SK-N-SH treated with all-trans-retinoic acid at 6 μM for 48 hours (cell line): Measurements from ENCODE around the gene PNMA1.

Source experiments
- ATAC-seq: fragments of 200-7000 bp; cut with Tn5 transposase; 3 replicates; pipeline ENCODE4 v1.9.1; 2020; ENCODE audit warnings: mild to moderate bottlenecking, moderate library complexity
- ARNTL ChIP-seq: fragments of 450-650 bp; formaldehyde crosslinking; IDR thresholded peaks from 2 replicates; pipeline ENCODE4 v1.5.0; 2020; ENCODE audit warnings: low read depth, mild to moderate bottlenecking, moderate library complexity, borderline replicate concordance
- BACH2 ChIP-seq: fragments of 250-450 bp; sonication (Bioruptor Pico); IDR thresholded peaks from 2 replicates; pipeline ENCODE4 v1.9.0; 2021; ENCODE audit warnings: mild to moderate bottlenecking, borderline replicate concordance
- CSDC2 ChIP-seq: fragments of 250-450 bp; sonication (Bioruptor Pico); IDR thresholded peaks from 2 replicates; pipeline ENCODE4 v1.5.0; 2020; ENCODE audit warnings: mild to moderate bottlenecking, moderate library complexity
- CSRNP3 ChIP-seq: fragments of 250-450 bp; sonication (Bioruptor Pico); IDR thresholded peaks from 2 replicates; pipeline ENCODE4 v1.5.1; 2021; ENCODE audit warnings: mild to moderate bottlenecking, moderate library complexity
- ESRRG ChIP-seq: fragments of 250-450 bp; sonication (Bioruptor Pico); IDR thresholded peaks from 2 replicates; pipeline ENCODE4 v1.6.1; 2021; ENCODE audit warnings: mild to moderate bottlenecking
- GLIS3 ChIP-seq: fragments of 250-450 bp; sonication (Bioruptor Pico); IDR thresholded peaks from 2 replicates; pipeline ENCODE4 v1.5.0; 2020; ENCODE audit warnings: mild to moderate bottlenecking, moderate library complexity
- ISL1 ChIP-seq: fragments of 250-450 bp; sonication (Bioruptor Pico); IDR thresholded peaks from 2 replicates; pipeline ENCODE4 v2.1.2; 2022; ENCODE audit warnings: mild to moderate bottlenecking, moderate library complexity
- OSR1 ChIP-seq: fragments of 250-450 bp; sonication (Bioruptor Pico); IDR thresholded peaks from 2 replicates; pipeline ENCODE4 v1.8.0; 2022; ENCODE audit warnings: moderate library complexity, mild to moderate bottlenecking, inconsistent platforms
- PATZ1 ChIP-seq: fragments of 250-450 bp; sonication (Bioruptor Pico); IDR thresholded peaks from 2 replicates; pipeline ENCODE4 v1.8.0; 2020; ENCODE audit warnings: mild to moderate bottlenecking, moderate library complexity, borderline replicate concordance
- PPARA ChIP-seq: fragments of 250-450 bp; sonication (Bioruptor Pico); IDR thresholded peaks from 2 replicates; pipeline ENCODE4 v1.5.0; 2020; ENCODE audit warnings: mild to moderate bottlenecking, borderline replicate concordance
- RARB ChIP-seq: fragments of 250-450 bp; sonication (Bioruptor Pico); IDR thresholded peaks from 2 replicates; pipeline ENCODE4 v1.8.0; 2021; ENCODE audit warnings: mild to moderate bottlenecking, moderate library complexity
- SNAI2 ChIP-seq: fragments of 250-450 bp; sonication (Bioruptor Pico); IDR thresholded peaks from 2 replicates; pipeline ENCODE4 v1.5.0; 2020; ENCODE audit warnings: mild to moderate bottlenecking, moderate library complexity
- TCF4 ChIP-seq: fragments of 250-450 bp; sonication (Bioruptor Pico); IDR thresholded peaks from 2 replicates; pipeline ENCODE4 v1.8.0; 2021; ENCODE audit warnings: mild to moderate bottlenecking, moderate library complexity, borderline replicate concordance
- TOX ChIP-seq: fragments of 250-450 bp; sonication (Bioruptor Pico); IDR thresholded peaks from 2 replicates; pipeline ENCODE4 v1.8.0; 2021; ENCODE audit warnings: mild to moderate bottlenecking, moderate library complexity, borderline replicate concordance
- ZC3H10 ChIP-seq: fragments of 250-450 bp; sonication (Bioruptor Pico); IDR thresholded peaks from 2 replicates; pipeline ENCODE4 v1.5.1; 2021; ENCODE audit warnings: mild to moderate bottlenecking, moderate library complexity
- ZFP3 ChIP-seq: fragments of 250-450 bp; sonication (Bioruptor Pico); IDR thresholded peaks from 2 replicates; pipeline ENCODE4 v1.5.0; 2020; ENCODE audit warnings: mild to moderate bottlenecking, moderate library complexity
- ZFP30 ChIP-seq: fragments of 450-650 bp; formaldehyde crosslinking; IDR thresholded peaks from 2 replicates; pipeline ENCODE4 v1.5.0; 2022; ENCODE audit warnings: mild to moderate bottlenecking, moderate library complexity
- ZNF565 ChIP-seq: fragments of 450-650 bp; formaldehyde crosslinking; conservative IDR thresholded peaks from 2 replicates; pipeline ENCODE4 v1.5.0; 2020; ENCODE audit warnings: low read depth, mild to moderate bottlenecking, moderate library complexity
- ZNF70 ChIP-seq: fragments of 450-650 bp; formaldehyde crosslinking; IDR thresholded peaks from 2 replicates; pipeline ENCODE4 v1.5.0; 2020; ENCODE audit warnings: mild to moderate bottlenecking, moderate library complexity
- ZNF8 ChIP-seq: fragments of 450-650 bp; formaldehyde crosslinking; IDR thresholded peaks from 2 replicates; pipeline ENCODE4 v1.5.0; 2020; ENCODE audit warnings: mild to moderate bottlenecking, moderate library complexity
- TF ChIP-seq, protein P1 (sequence below): fragments of 250-450 bp; sonication (Bioruptor Pico); IDR thresholded peaks from 2 replicates; pipeline ENCODE4 v1.8.0; 2021; ENCODE audit warnings: low read depth, mild to moderate bottlenecking, moderate library complexity, borderline replicate concordance
- TF ChIP-seq, protein P2 (sequence below): fragments of 250-450 bp; sonication (Bioruptor Pico); IDR thresholded peaks from 2 replicates; pipeline ENCODE4 v1.5.1; 2020; ENCODE audit warnings: low read depth, mild to moderate bottlenecking, moderate library complexity

Gene PNMA1

GRCh38 chr14:73717711-73718417, 3.7 kb upstream of the PNMA1 start (continued):
- no peak for TF ChIP-seq BACH2 (CRISPR knock-in tag)
- TF ChIP-seq PPARA = no peak

DNA sequence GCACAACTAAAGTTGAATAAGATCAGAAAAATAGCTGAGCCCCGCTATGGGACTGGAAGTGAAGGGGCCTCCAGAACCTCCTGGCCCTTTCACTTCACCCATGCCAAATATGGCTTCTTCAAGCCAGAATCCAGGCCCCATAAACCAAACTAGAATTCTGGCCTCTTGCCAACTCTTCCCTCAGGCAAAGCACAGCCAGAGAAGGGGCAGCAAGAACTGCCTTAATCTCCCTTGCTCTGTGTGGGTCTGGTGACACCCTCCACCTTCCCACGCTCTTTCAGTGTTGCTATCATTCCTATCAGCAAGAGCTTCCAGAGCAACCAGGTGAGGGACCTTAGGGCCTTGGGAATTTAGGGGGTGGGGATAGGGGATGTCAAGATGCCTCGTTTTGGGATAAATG, 3.1 kb upstream of the PNMA1 start:
- ATAC-seq = no peak
- TF ChIP-seq ZNF565 (no peak), TCF4 (CRISPR knock-in tag) (no peak), ZNF8 (no peak), OSR1 (CRISPR knock-in tag) (no peak), ZNF70 (CRISPR knock-in tag) (no peak), ISL1 (CRISPR knock-in tag) (no peak), ZFP30 (CRISPR knock-in tag) (no peak), ARNTL (CRISPR knock-in tag) (no peak), RARB (no peak), PPARA (no peak), SNAI2 (CRISPR knock-in tag) (no peak), CSRNP3 (no peak), GLIS3 (CRISPR knock-in tag) (no peak), CSDC2 (CRISPR knock-in tag) (no peak)
- TF ChIP-seq, protein P1, sequence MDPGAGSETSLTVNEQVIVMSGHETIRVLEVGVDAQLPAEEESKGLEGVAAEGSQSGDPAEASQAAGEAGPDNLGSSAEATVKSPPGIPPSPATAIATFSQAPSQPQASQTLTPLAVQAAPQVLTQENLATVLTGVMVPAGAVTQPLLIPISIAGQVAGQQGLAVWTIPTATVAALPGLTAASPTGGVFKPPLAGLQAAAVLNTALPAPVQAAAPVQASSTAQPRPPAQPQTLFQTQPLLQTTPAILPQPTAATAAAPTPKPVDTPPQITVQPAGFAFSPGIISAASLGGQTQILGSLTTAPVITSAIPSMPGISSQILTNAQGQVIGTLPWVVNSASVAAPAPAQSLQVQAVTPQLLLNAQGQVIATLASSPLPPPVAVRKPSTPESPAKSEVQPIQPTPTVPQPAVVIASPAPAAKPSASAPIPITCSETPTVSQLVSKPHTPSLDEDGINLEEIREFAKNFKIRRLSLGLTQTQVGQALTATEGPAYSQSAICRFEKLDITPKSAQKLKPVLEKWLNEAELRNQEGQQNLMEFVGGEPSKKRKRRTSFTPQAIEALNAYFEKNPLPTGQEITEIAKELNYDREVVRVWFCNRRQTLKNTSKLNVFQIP (CRISPR knock-in tag) = no peak

GRCh38 chr14:73715707-73716106, 1.5 kb upstream of the PNMA1 start:
- no peak for ATAC-seq
- no peak for TF ChIP-seq OSR1 (CRISPR knock-in tag)
- TF ChIP-seq ZNF8 = no peak
- TF ChIP-seq, protein P1 (CRISPR knock-in tag) = no peak
- TF ChIP-seq, protein P2, sequence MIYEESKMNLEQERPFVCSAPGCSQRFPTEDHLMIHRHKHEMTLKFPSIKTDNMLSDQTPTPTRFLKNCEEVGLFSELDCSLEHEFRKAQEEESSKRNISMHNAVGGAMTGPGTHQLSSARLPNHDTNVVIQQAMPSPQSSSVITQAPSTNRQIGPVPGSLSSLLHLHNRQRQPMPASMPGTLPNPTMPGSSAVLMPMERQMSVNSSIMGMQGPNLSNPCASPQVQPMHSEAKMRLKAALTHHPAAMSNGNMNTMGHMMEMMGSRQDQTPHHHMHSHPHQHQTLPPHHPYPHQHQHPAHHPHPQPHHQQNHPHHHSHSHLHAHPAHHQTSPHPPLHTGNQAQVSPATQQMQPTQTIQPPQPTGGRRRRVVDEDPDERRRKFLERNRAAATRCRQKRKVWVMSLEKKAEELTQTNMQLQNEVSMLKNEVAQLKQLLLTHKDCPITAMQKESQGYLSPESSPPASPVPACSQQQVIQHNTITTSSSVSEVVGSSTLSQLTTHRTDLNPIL (CRISPR knock-in tag) = no peak
- TF ChIP-seq ZFP30 (CRISPR knock-in tag) = no peak
- TF ChIP-seq CSDC2 (CRISPR knock-in tag) = no peak
- no peak for TF ChIP-seq PPARA
- TF ChIP-seq ZFP3 = no peak
- no peak for TF ChIP-seq ZNF70 (CRISPR knock-in tag)
- TF ChIP-seq ARNTL (CRISPR knock-in tag) = no peak
- no peak for TF ChIP-seq CSRNP3
- TF ChIP-seq BACH2 (CRISPR knock-in tag) = no peak
- no peak for TF ChIP-seq GLIS3 (CRISPR knock-in tag)
- TF ChIP-seq ESRRG = no peak
- TF ChIP-seq ISL1 (CRISPR knock-in tag) = no peak
- TF ChIP-seq ZC3H10 (CRISPR knock-in tag) = no peak
- no peak for TF ChIP-seq PATZ1 (CRISPR knock-in tag)
- no peak for TF ChIP-seq TOX
